ENCODE measurements around the gene ZNF664.

ZNF664 gene

DNA sequence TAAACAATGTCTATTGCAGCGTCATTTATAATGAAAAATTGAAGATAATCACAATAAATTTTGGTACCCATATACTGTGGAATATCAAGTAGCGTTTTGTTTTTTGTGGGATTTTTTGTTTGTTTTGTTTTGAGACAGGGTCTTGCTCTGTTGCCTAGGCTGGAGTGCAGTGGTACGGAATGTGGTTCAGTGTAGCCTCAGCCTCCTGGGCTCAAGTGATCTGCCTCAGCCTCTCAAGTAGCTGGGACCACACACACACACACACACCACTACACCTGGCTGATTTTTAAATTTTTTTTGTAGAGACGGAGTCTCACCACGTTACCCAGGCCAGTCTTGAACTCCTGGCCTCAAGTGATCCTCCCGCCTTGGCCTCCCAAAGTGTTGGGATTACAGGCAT is 6.6 kb downstream of the ZNF664 start:
- H3K4me3 ChIP-seq (ENCODE audit: low read depth, low read length), result no peak overlapping the region
- DNase-seq (ENCODE audit: low read depth), result no peak
- TF ChIP-seq, protein P1, sequence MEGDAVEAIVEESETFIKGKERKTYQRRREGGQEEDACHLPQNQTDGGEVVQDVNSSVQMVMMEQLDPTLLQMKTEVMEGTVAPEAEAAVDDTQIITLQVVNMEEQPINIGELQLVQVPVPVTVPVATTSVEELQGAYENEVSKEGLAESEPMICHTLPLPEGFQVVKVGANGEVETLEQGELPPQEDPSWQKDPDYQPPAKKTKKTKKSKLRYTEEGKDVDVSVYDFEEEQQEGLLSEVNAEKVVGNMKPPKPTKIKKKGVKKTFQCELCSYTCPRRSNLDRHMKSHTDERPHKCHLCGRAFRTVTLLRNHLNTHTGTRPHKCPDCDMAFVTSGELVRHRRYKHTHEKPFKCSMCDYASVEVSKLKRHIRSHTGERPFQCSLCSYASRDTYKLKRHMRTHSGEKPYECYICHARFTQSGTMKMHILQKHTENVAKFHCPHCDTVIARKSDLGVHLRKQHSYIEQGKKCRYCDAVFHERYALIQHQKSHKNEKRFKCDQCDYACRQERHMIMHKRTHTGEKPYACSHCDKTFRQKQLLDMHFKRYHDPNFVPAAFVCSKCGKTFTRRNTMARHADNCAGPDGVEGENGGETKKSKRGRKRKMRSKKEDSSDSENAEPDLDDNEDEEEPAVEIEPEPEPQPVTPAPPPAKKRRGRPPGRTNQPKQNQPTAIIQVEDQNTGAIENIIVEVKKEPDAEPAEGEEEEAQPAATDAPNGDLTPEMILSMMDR (conservative IDR thresholded peaks at IDR 0.05; ENCODE audit: low read depth, low read length), result no peak

DNA sequence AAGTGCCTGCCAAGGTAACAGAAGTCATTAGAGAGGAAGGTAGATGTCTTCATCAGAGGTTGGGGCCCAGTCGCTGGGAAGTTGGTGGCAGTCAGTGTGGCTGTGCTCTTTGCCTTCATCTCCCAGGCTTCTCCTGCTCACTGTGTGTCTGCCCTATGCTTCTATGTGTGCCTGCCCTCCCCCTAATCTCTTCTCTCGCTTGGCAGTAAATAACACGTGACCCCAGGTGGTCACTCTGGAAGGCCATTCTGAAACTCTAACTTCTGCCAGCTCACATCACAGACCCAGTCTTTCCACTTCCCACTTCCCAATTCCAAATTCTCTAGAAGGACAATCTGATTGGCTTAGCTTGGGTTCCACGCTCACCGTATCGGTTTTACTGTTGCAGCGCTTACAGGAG is 9.3 kb downstream of the ZNF664 start:
- TF ChIP-seq, protein P1 (conservative IDR thresholded peaks at IDR 0.05; ENCODE audit: low read depth, low read length), result no peak
- no peak for DNase-seq (ENCODE audit: low read depth)
- no peak overlapping the region for H3K4me3 ChIP-seq (ENCODE audit: low read depth, low read length)

DNA sequence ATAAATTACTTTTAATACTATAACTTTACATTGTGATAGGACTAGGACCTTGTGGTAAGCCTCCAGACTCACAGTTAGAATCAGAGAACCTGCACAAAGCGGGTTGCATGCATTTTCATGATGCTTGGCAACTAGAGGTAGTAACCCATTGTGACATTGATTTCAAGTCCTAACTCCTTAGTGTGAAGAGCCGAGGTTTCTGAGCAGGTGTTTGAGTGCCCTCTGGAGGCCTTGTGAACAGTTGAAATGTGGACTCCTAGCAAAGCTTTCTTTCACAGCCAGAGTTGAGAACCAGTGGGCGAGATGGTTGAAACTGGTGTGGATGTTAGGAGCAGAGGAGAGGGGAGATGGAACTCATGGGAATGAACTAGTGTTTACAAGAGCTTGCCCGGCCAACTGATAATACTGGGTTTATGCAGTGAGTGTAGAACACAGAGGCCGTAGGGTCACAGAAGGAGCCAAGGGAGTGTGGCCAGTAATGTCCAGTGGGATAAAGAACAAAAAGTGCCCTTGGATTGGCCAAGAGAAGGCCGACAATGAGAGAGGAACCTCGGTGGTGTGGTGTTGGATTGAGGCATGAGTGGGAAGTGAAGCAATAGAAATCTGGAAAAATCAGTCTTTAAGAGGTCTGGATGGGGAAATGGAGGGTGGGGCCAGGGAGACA is 10.9 kb downstream of the ZNF664 start:
- H3K4me3 ChIP-seq (ENCODE audit: low read depth, low read length), result no peak overlapping the region
- peak; percentile 90 for DNase-seq (ENCODE audit: low read depth)
- TF ChIP-seq, protein P1 (conservative IDR thresholded peaks at IDR 0.05; ENCODE audit: low read depth, low read length), result peak; percentile 87

DNA sequence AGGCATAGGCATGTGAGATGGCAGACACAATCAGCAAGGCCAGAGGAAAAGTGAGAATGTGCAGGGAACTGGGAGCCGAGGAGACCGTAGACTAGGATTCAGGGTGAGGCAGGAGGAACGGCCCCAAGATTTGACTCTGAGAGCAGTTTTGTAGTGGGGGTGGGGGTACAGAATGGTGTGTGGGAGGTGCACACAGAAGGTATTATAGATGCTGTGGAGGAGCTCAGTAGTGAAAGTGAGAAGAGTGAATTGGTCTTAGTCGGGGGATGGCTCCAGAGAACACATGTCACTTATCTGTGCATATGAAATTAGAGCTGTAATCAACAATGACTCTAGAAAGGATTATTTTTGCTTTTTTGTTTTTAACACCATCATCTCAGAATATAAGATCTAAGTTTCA is 11.9 kb downstream of the ZNF664 start:
- H3K4me3 ChIP-seq (ENCODE audit: low read depth, low read length), result no peak overlapping the region
- TF ChIP-seq, protein P1 (conservative IDR thresholded peaks at IDR 0.05; ENCODE audit: low read depth, low read length), result no peak
- DNase-seq (ENCODE audit: low read depth), result no peak

DNA sequence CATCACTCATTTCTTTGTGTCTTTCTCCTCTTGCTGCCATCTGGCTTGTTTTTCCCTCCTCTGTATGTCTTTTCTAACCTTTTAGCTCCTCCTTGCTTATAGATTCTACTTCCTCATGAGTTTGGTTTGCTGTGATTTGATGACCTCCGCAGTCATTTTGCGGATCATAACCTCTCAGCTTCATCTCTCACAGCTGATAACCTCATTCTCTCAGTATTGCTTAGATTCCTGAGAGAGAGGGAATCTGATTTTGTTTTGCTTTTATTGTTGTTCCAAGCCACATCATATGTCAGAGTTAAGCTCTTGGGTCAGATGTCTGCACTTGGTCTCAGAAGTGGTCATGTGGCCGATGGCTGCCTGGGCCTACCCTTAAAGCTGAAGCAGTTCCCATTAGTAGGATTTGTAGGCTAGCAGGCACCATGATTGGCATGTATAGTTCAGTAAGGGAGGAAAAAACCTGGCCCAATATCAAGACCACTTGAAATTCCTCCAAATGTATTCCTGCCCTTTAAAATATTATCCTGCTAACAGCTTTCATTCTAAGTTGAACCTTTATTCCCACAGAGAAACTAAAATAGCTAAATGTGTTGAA is 13.5 kb downstream of the ZNF664 start:
- DNase-seq (ENCODE audit: low read depth), result no peak
- H3K4me3 ChIP-seq (ENCODE audit: low read depth, low read length), result no peak overlapping the region
- TF ChIP-seq, protein P1 (conservative IDR thresholded peaks at IDR 0.05; ENCODE audit: low read depth, low read length), result no peak

DNA sequence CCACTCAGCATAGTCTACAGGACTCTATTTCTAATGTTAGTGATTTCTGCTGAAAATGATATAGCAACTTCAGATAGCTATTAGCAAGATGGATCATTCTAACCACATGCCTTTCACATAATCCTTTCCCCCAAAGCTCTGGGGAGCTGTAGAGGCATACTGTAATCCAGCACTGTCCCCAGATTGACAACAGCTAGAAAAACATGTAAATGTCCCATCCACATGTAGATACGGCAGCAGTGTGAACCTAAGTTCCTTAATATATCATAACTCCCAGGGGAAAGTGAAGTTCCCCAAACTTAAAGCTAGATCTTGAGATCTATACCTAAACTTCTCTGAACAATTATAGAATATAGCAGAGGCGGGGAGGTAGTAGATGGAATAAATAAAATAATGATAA is 14.0 kb downstream of the ZNF664 start:
- no peak for DNase-seq (ENCODE audit: low read depth)
- TF ChIP-seq, protein P1 (conservative IDR thresholded peaks at IDR 0.05; ENCODE audit: low read depth, low read length), result no peak
- no peak overlapping the region for H3K4me3 ChIP-seq (ENCODE audit: low read depth, low read length)

DNA sequence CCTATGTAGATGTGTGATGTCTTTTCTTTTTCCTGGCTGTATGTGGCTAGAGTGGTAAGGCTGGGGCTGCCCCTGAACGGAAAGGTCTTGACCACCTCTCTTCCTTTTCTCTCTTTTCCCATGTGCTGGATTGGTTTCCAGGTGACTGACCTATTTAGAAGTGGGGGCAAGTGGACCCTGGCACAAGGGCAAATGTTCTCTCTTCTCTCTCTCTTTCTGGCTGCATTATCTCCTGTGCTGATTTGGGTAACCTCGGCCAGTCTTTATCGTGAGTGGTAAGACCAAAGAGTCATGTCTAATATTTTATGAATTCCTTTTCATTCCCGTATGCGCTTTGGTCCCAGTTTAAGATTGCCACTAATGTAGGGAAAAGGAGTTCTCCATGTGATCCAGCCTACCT is 16.2 kb downstream of the ZNF664 start:
- no peak overlapping the region for H3K4me3 ChIP-seq (ENCODE audit: low read depth, low read length)
- DNase-seq (ENCODE audit: low read depth), result no peak
- TF ChIP-seq, protein P1 (conservative IDR thresholded peaks at IDR 0.05; ENCODE audit: low read depth, low read length), result no peak

All from choroid plexus epithelial cell (primary cell).